ENCODE results near the gene LILRA2.

DNA sequence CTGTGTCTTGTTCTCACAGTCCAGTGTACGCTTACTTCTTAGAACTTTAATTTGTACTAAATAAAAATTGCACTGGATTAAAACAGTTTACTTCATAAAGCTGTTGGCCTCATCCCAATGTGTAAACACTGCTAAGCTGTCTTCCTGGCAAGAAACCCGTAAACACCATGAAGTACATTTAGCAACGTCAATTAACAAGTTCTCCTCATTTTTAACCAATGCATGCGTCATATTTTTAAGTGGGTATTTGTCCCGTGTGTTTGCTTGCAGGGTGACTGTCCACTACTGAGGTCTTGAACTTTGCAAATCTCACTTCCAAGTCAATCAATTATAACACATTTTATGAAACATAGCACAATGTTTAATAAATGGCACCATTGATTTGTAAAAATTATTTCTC, 42.7 kb upstream of the LILRA2 start:
- TF ChIP-seq EZH2 (IDR thresholded peaks at IDR 0.05), result no peak
- TF ChIP-seq POLR2AphosphoS5 (IDR thresholded peaks at IDR 0.05; ENCODE audit: borderline replicate concordance, low read depth, low read length), result no peak
